Measurements from ENCODE around the gene PRR3. TPM values are rescaled to one million over a fixed set of nuclear protein-coding genes. Genes with fewer than 3 reads are reported as not detected.

Gene PRR3
- total and polyA plus RNA-seq, 5 donors from 2014 or later = 4.9 to 12.0 (median 8.0) TPM

- Histone ChIP-seq H3K4me3 (ENCODE audit: low read depth, low read length) (peak overlapping the region; percentile 72), H3K4me1 (ENCODE audit: control insufficient read depth, insufficient read depth, low read length, poor library complexity, severe bottlenecking) (peaks cover 32% of the 10 kb centered on the region), H3K27ac (ENCODE audit: insufficient read depth, low read length, poor library complexity, severe bottlenecking) (peak overlapping the region; percentile 99), H3K36me3 (ENCODE audit: control insufficient read depth, insufficient read depth, low read length) (peaks cover 44% of the 10 kb centered on the region), H3K27me3 (ENCODE audit: control insufficient read depth, insufficient read depth, low read length) (no peaks in the 10 kb centered on the region), H3K9me3 (ENCODE audit: control insufficient read depth in 2 of 2, low read length in 2 of 2) (no peaks in the 10 kb centered on the region)
- no peak for ATAC-seq (ENCODE audit: low read depth in 2 of 2)
- Mint-ChIP-seq H3K36me3 (peaks cover 29% of the 10 kb centered on the region), H3K27me3 (peaks cover 16% of the 10 kb centered on the region), H3K4me1 (peaks cover 19 to 61% (median 38%) of the 10 kb centered on the region in 4 donors), H3K9me3 (no peaks in the 10 kb centered on the region), H3K4me3 (peak overlapping the region; percentile 99 to 100 (median 100)), H3K27ac (peak overlapping the region; percentile 20 to 100 (median 99))
- no peak for DNase-seq
Observed at GRCh38 chr6:30554962-30555815, 1.9 kb upstream of the PRR3 start.

- peak overlapping the region; percentile 72 for H3K4me3 ChIP-seq (ENCODE audit: low read depth, low read length)
- no peaks in the 10 kb centered on the region for H3K27me3 ChIP-seq (ENCODE audit: control insufficient read depth, insufficient read depth, low read length)
- DNase-seq (peak in 1 of 3 donors; percentile 25), ATAC-seq (ENCODE audit: low read depth in 2 of 2) (no peak)
- peaks cover 32% of the 10 kb centered on the region for H3K4me1 ChIP-seq (ENCODE audit: control insufficient read depth, insufficient read depth, low read length, poor library complexity, severe bottlenecking)
- Mint-ChIP-seq H3K4me1 (peaks cover 16 to 64% (median 40%) of the 10 kb centered on the region in 4 donors), H3K9me3 (no peaks in the 10 kb centered on the region), H3K36me3 (peaks cover 23% of the 10 kb centered on the region), H3K27ac (peak overlapping the region in 2 of 3 donors; percentile 99 to 100), H3K27me3 (peaks cover 16% of the 10 kb centered on the region), H3K4me3 (peak overlapping the region; percentile 99 to 100 (median 100))
- H3K27ac ChIP-seq (ENCODE audit: insufficient read depth, low read length, poor library complexity, severe bottlenecking) = peak overlapping the region; percentile 99
- H3K9me3 ChIP-seq (ENCODE audit: control insufficient read depth in 2 of 2, low read length in 2 of 2) = no peaks in the 10 kb centered on the region
- peaks cover 38% of the 10 kb centered on the region for H3K36me3 ChIP-seq (ENCODE audit: control insufficient read depth, insufficient read depth, low read length)
Observed at GRCh38 chr6:30555816-30556065, 1.4 kb upstream of the PRR3 start.

DNA sequence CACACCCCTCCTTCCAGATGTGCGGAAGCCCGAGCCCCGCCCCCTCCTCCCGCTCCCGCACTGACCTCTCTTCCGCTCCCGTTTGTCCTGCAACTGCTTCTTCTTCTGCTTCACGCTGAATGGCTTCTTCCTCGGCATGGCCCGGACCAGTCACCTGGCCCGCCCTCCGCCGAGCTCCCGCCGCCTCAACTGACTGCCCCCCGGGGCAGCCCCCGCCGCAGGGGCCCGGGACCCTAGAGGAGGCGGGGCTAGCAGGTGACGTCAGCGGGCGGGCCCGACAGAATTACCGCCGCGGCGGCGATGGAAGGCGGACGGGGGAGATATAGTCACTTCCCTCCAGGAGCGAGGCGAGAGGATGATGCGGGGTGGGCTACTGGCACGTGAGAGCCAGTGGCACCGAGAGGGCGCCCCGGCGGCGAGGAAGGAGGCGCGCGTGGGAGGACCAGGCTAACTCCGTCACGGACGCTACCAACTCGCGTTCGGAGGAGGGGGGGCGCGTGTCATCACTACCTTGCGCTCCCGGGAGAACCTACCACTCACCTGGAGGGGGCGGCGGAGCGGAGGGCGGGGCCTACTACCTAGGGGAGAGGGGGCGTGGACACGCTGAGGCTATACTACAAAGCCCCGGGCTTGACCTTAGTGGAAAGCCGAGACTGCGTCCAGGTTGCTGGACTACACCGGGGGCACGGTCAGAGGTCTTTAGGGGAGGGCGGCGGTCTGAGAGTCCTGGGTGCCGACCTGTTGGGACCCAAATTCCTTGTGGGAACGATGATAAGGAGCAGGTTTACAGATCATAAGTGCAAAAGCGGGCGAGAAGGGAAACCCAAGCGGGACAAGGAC is 809 bp upstream of the PRR3 start, which contains the start of gene GNL1:
GNL1 (minus strand) TSS at position 424 of the 840 bp plus-strand sequence; CDS start at position 138, 286 bp downstream.
- no peaks in the 10 kb centered on the region for H3K9me3 ChIP-seq (ENCODE audit: control insufficient read depth in 2 of 2, low read length in 2 of 2)
- H3K36me3 Mint-ChIP-seq = peaks cover 20% of the 10 kb centered on the region
- peak within 1 kb of the TSS; percentile 99 to 100 (median 99) for H3K27ac Mint-ChIP-seq
- H3K27me3 ChIP-seq (ENCODE audit: control insufficient read depth, insufficient read depth, low read length) = no peaks in the 10 kb centered on the region
- H3K36me3 ChIP-seq (ENCODE audit: control insufficient read depth, insufficient read depth, low read length) = peaks cover 33% of the 10 kb centered on the region
- peaks cover 16 to 67% (median 39%) of the 10 kb centered on the region in 4 donors for H3K4me1 Mint-ChIP-seq
- H3K4me3 Mint-ChIP-seq = peak within 1 kb of the TSS; percentile 99 to 100 (median 100)
- DNase-seq = peak; percentile 98 to 99 (median 99)
- ATAC-seq (ENCODE audit: low read depth in 2 of 2) = peak; percentile 95 to 96
- H3K4me3 ChIP-seq (ENCODE audit: low read depth, low read length) = peak within 1 kb of the TSS; percentile 95
- peak within 1 kb of the TSS; percentile 99 for H3K27ac ChIP-seq (ENCODE audit: insufficient read depth, low read length, poor library complexity, severe bottlenecking)
- H3K4me1 ChIP-seq (ENCODE audit: control insufficient read depth, insufficient read depth, low read length, poor library complexity, severe bottlenecking) = peaks cover 32% of the 10 kb centered on the region
- peaks cover 16% of the 10 kb centered on the region for H3K27me3 Mint-ChIP-seq
- no peaks in the 10 kb centered on the region for H3K9me3 Mint-ChIP-seq

DNA sequence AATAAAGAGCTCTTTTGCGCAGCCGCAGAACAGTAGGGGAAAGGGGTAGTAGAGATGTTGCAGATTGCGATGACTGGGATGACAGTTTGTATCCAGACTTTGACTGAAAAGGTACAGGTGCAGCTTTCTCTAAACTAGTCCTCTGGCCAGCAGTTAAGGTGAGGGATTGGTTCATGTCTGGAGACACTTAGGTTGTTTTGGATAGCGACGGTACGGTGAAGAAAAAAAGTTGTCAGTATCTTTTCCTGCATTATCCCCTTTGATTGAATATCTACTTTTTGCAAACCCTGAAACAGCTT is 537 bp downstream of the PRR3 start:
- H3K27ac Mint-ChIP-seq = peak overlapping the region; percentile 99 to 100 (median 99)
- peak overlapping the region; percentile 99 to 100 (median 100) for H3K4me3 Mint-ChIP-seq
- peaks cover 16 to 70% (median 38%) of the 10 kb centered on the region in 4 donors for H3K4me1 Mint-ChIP-seq
- H3K36me3 ChIP-seq (ENCODE audit: control insufficient read depth, insufficient read depth, low read length) = peaks cover 26% of the 10 kb centered on the region
- H3K4me1 ChIP-seq (ENCODE audit: control insufficient read depth, insufficient read depth, low read length, poor library complexity, severe bottlenecking) = peaks cover 32% of the 10 kb centered on the region
- DNase-seq (peak in 1 of 3 donors; percentile 63), ATAC-seq (ENCODE audit: low read depth in 2 of 2) (no peak)
- no peaks in the 10 kb centered on the region for H3K27me3 ChIP-seq (ENCODE audit: control insufficient read depth, insufficient read depth, low read length)
- H3K36me3 Mint-ChIP-seq = peaks cover 21% of the 10 kb centered on the region
- no peaks in the 10 kb centered on the region for H3K9me3 Mint-ChIP-seq
- no peaks in the 10 kb centered on the region for H3K9me3 ChIP-seq (ENCODE audit: control insufficient read depth in 2 of 2, low read length in 2 of 2)
- peaks cover 16% of the 10 kb centered on the region for H3K27me3 Mint-ChIP-seq
- peak overlapping the region; percentile 99 for H3K27ac ChIP-seq (ENCODE audit: insufficient read depth, low read length, poor library complexity, severe bottlenecking)
- peak overlapping the region; percentile 95 for H3K4me3 ChIP-seq (ENCODE audit: low read depth, low read length)

GRCh38 chr6:30560930-30561329 is 3.8 kb downstream of the PRR3 start:
- no peaks in the 10 kb centered on the region for H3K9me3 Mint-ChIP-seq
- ATAC-seq (ENCODE audit: low read depth in 2 of 2) (no peak), DNase-seq (no peak)
- peaks cover 16 to 56% (median 29%) of the 10 kb centered on the region in 4 donors for H3K4me1 Mint-ChIP-seq
- no peaks in the 10 kb centered on the region for H3K9me3 ChIP-seq (ENCODE audit: control insufficient read depth in 2 of 2, low read length in 2 of 2)
- peaks cover 13% of the 10 kb centered on the region for H3K36me3 ChIP-seq (ENCODE audit: control insufficient read depth, insufficient read depth, low read length)
- no peaks in the 10 kb centered on the region for H3K27me3 ChIP-seq (ENCODE audit: control insufficient read depth, insufficient read depth, low read length)
- H3K4me3 Mint-ChIP-seq = no peak overlapping the region
- H3K27ac ChIP-seq (ENCODE audit: insufficient read depth, low read length, poor library complexity, severe bottlenecking) = no peak overlapping the region
- peaks cover 16% of the 10 kb centered on the region for H3K27me3 Mint-ChIP-seq
- H3K36me3 Mint-ChIP-seq = peaks cover 13% of the 10 kb centered on the region
- no peak overlapping the region for H3K4me3 ChIP-seq (ENCODE audit: low read depth, low read length)
- H3K27ac Mint-ChIP-seq = peak overlapping the region in 1 of 3 donors; percentile 62
- peaks cover 18% of the 10 kb centered on the region for H3K4me1 ChIP-seq (ENCODE audit: control insufficient read depth, insufficient read depth, low read length, poor library complexity, severe bottlenecking)

DNA sequence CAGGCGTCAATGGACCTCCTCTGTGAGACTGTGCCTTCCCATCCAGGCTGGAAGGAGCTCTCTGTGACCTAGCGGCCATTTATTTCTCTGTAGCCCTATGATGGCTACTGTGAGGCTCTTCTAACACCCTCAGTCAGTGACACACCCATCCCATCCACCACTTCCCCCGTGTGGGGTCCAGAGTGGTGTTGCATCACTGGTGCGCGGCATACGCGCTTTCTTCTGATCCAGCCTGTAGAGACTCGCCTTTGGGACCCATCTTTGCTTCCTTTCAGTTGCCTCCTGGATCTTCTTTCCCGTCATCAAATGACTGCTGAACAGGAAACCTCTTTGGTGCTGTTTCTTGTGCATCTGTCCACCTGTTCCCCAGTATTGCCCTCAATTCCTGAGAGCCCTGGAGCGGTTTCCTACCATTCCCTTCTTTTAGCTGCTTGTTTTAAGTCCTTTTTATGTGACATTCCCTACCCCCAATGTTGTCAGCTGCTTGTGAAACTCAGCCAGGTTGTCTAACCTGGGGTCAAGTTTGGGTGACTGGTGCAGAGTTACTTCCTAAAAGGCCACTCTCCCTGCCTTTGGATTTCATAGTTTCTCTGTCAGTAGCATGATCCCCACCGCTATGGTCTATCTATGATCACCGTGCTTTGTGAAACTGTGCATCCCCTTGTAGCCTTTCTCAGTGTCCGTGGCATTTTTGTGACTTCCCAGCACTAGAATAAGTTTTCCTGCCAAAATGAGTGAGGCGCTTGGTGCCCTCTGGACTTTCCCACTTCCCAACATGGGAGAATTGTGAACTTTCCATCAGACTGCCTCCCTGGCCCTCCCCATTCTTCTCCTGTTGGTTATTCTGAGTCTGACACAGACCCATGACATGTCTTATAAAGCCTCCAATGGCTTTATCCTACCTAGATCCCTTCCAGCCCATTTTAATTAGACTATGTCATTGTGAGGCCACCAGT is 5.7 kb downstream of the PRR3 start:
- Histone ChIP-seq H3K4me1 (ENCODE audit: control insufficient read depth, insufficient read depth, low read length, poor library complexity, severe bottlenecking) (peaks cover 6% of the 10 kb centered on the region), H3K36me3 (ENCODE audit: control insufficient read depth, insufficient read depth, low read length) (peaks cover 13% of the 10 kb centered on the region), H3K4me3 (ENCODE audit: low read depth, low read length) (no peak overlapping the region), H3K27ac (ENCODE audit: insufficient read depth, low read length, poor library complexity, severe bottlenecking) (no peak overlapping the region), H3K9me3 (ENCODE audit: control insufficient read depth in 2 of 2, low read length in 2 of 2) (no peaks in the 10 kb centered on the region), H3K27me3 (ENCODE audit: control insufficient read depth, insufficient read depth, low read length) (no peaks in the 10 kb centered on the region)
- Mint-ChIP-seq H3K9me3 (no peaks in the 10 kb centered on the region), H3K36me3 (peaks cover 13% of the 10 kb centered on the region), H3K27ac (peak overlapping the region; percentile 20 to 94 (median 40)), H3K4me3 (peak overlapping the region in 2 of 4 donors; percentile 10 to 58), H3K27me3 (no peaks in the 10 kb centered on the region), H3K4me1 (peaks cover 6 to 50% (median 25%) of the 10 kb centered on the region in 4 donors)
- ATAC-seq (ENCODE audit: low read depth in 2 of 2) = no peak
- no peak for DNase-seq

- peaks cover 13% of the 10 kb centered on the region for H3K36me3 ChIP-seq (ENCODE audit: control insufficient read depth, insufficient read depth, low read length)
- H3K36me3 Mint-ChIP-seq = peaks cover 13% of the 10 kb centered on the region
- no peak overlapping the region for H3K27ac ChIP-seq (ENCODE audit: insufficient read depth, low read length, poor library complexity, severe bottlenecking)
- no peaks in the 10 kb centered on the region for H3K4me1 ChIP-seq (ENCODE audit: control insufficient read depth, insufficient read depth, low read length, poor library complexity, severe bottlenecking)
- no peaks in the 10 kb centered on the region for H3K9me3 ChIP-seq (ENCODE audit: control insufficient read depth in 2 of 2, low read length in 2 of 2)
- no peak for DNase-seq
- ATAC-seq (ENCODE audit: low read depth in 2 of 2) = no peak
- H3K4me1 Mint-ChIP-seq = peaks cover 5 to 36% (median 16%) of the 10 kb centered on the region in 4 donors
- H3K4me3 ChIP-seq (ENCODE audit: low read depth, low read length) = no peak overlapping the region
- H3K27me3 ChIP-seq (ENCODE audit: control insufficient read depth, insufficient read depth, low read length) = no peaks in the 10 kb centered on the region
- H3K9me3 Mint-ChIP-seq = no peaks in the 10 kb centered on the region
- H3K27ac Mint-ChIP-seq = no peak overlapping the region
- peak overlapping the region in 1 of 4 donors; percentile 41 for H3K4me3 Mint-ChIP-seq
- no peaks in the 10 kb centered on the region for H3K27me3 Mint-ChIP-seq
Observed at GRCh38 chr6:30564114-30564513, 7.0 kb downstream of the PRR3 start.

Data from CD4-positive, CD25-positive, alpha-beta regulatory T cell (primary cell).